Activated naive CD8-positive, alpha-beta T cell treated with anti-CD3 and anti-CD28 coated beads, Interleukin-2, amount 50 U/mL, for 16 hours (primary cell): ENCODE results near the gene MISP.

Experiments used
- DNase-seq: peaks from one replicate; pipeline ENCODE4 v3.0.0-alpha.2; 2020; ENCODE audit warnings: low read depth, low spot score

Gene MISP

DNA sequence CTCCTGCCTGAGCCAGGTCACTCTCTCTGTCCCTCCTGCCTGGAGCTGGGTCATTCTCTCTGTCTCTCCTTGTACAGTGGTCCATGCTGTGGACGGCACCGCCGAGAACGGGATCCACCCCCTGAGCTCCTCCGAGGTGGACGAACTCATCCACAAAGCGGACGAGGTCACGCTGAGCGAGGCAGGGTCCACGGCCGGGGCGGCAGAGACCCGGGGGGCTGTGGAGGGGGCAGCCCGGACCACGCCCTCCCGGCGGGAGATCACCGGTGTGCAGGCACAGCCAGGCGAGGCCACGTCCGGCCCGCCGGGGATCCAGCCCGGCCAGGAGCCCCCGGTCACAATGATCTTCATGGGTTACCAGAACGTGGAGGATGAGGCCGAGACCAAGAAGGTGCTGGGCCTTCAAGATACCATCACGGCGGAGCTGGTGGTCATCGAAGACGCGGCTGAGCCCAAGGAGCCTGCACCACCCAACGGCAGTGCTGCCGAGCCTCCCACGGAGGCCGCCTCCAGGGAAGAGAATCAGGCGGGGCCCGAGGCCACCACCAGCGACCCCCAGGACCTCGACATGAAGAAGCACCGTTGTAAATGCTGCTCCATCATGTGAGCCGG is 4.6 kb upstream of the MISP start:
- DNase-seq = no peak

GRCh38 chr19:746956-747355 is 4.0 kb upstream of the MISP start:
- no peak for DNase-seq

DNA sequence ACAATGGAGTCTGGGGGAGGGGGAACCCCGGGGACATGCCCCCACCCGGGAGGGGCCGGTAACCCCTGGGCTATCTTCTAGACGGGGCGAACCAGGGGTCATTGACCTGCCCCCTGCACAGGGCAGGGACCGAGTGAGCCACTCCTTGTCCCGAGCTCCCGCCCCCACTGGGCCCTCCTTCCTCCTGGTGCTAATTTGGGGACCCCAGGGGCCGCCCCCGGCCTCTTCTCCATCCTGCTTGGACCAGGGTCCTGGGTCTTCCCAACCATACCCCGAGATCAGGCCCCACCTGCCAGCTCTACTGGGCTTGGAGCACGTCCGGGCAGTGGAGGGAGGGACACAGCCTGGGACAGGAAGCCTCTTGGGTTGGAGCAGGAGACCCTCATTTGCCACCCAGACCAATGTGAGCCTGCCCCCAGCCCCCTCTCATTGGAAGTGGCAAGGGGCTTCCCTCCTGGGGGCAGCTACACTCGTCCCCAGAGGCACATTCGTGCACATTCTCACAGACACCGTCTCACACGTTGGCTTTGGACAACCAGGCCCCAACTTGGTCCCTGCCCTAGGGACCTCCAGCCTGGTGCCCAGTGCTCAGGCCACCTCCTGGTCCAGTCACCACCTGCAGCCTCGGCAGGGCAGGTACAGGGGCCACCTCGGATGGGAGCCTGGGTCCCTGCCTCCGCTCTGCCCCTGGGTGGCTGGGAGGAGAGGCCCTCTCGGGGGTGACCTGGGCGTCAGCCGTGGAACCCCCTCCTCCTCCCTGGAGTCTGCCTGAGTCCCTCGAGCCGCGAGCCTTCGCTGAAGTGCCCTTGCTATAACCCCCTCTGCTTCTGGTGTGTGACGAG is 3.3 kb upstream of the MISP start:
- DNase-seq = no peak

GRCh38 chr19:748274-748598 is 2.7 kb upstream of the MISP start:
- no peak for DNase-seq

DNA sequence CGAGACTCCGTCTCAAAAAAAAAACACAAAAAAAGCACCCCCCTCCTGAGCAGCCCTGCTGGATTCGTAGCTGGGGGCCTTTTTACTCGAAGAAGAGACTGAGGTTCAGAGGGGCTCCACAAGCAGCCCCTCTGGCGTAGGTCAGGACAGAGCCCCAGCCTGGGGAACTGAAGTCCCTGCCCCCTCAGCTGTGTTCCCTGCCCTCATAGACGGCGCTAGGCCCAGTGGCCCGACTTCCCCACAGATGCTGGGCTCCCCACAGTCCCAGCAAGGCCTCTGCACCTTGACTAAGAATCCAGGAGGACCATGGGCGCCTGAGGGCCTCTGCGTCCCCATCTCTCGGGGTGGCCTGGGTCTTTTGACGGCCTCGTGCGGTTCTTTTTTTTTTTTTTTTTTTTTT is 1.1 kb upstream of the MISP start:
- DNase-seq = no peak

- DNase-seq = no peak
These were observed 809 bp downstream of the MISP start for GRCh38 chr19:751501-752341.

GRCh38 chr19:752652-753517 is 2.0 kb downstream of the MISP start:
- no peak for DNase-seq

DNA sequence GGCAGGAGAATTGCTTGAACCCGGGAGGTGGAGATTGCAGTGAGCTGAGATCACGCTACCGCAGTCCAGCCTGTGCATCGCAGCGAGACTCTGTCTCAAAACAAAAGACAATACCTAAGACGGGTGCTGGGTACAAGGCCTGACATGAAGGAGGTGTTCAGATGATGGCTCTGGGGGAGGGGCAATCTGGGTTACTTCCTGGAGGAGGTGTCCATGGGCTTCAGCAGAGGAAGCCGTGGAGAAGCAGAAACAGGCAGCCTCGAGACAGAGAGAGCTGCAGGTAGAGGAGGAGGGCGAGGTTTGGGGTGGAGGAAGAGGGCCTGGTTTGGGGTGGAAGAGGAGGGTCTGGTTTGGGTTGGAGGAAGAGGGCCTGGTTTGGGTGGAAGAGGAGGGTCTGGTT is 3.6 kb downstream of the MISP start:
- no peak for DNase-seq

DNA sequence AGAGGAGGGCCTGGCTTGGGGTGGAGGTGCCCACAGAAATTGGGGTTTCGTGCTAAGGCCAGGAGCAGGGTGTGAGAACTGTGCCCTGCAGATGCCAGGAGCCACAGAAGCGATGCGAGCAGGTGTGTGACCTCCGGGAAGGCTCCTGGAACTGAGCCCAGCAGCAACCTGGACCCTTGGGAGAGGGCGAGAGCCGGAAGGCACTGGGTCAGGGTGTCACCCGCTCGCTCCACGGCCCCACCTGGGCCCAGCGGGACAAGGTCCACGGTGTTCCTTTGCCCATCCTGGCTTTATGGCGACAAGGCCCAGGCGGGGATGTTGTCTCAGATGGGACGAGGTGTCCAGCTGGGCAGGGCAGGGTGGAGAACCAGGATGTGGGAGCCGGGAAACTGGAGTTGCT is 4.2 kb downstream of the MISP start:
- DNase-seq = no peak

DNA sequence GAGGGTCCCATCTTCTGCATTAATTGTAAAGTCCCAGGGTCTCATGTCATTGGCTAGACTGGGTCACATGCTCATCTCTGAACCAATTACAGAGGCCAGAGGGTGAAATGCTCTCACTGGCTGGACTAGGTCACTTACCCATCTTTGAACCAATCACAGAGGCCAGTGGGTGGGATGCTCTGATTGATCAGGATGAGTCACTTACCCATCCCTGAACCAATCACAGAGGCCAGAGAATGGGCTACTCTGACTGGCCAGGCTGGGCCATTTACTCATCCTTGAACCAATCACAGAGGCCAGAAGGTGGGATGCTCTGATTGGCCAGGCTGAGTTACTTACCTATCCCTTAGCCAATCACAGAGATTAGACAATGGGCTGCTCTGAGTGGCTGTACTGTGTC is 5.3 kb downstream of the MISP start:
- DNase-seq = no peak

- no peak for DNase-seq
These were observed 6.1 kb downstream of the MISP start for GRCh38 chr19:756821-757688.

GRCh38 chr19:757811-758668 is 7.1 kb downstream of the MISP start:
- no peak for DNase-seq

- no peak for DNase-seq
These were observed 12.3 kb downstream of the MISP start for GRCh38 chr19:763181-763580.

DNA sequence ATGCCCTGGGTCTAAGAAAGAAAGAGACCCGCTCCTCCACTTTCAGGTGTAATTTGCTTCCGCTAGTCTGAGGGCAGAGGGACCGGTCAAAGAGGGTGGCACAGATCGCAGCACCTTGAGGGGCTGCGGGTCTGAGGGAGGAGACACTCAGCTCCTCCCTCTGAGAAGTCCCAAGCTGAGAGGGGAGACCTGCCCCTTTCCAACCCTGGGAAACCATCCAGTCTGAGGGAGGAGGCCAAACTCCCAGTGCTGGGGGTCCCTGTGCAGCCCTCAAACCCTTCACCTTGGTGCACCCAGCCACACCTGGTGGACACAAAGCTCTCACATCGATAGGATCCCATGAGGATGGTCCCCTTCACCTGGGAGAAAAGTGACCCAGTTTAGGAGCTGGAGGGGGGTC is 13.0 kb downstream of the MISP start:
- no peak for DNase-seq

DNA sequence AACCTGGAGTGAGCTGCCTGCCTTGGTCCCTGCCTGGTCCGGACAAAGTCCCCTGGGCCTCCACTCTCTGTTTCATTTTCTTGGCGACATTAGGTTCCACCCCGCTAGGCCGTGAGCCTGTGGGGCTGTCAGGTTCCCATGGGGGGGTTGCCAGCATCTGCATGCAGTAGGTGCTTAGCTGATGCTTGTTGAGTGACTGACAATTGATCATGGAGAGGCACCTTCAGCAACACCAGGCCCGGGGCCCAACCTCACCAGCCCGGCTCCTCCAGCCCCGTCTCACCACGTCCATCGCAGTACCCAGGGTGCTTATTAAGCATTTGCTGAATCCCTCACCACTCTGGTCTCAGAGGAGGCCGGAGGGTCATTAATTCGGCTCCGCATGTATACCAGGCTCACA is 13.4 kb downstream of the MISP start:
- DNase-seq = no peak

GRCh38 chr19:765179-765738 is 14.3 kb downstream of the MISP start:
- DNase-seq = no peak

GRCh38 chr19:768424-768823 is 17.5 kb downstream of the MISP start:
- DNase-seq = no peak

GRCh38 chr19:769616-770015 is 18.7 kb downstream of the MISP start:
- DNase-seq = no peak

GRCh38 chr19:771332-771785 is 20.4 kb downstream of the MISP start:
- no peak for DNase-seq
